NCI-H446 (cell line): ENCODE measurements around the gene UBE2J2.
A peak's percentile ranks its signal among the peaks of the same experiment; 100 is the strongest.

Source experiments
- DNase-seq, 2 experiments: peaks; one replicate each; lab custom pipeline; 2025; lab: John Stamatoyannopoulos, UW

Gene UBE2J2

DNA sequence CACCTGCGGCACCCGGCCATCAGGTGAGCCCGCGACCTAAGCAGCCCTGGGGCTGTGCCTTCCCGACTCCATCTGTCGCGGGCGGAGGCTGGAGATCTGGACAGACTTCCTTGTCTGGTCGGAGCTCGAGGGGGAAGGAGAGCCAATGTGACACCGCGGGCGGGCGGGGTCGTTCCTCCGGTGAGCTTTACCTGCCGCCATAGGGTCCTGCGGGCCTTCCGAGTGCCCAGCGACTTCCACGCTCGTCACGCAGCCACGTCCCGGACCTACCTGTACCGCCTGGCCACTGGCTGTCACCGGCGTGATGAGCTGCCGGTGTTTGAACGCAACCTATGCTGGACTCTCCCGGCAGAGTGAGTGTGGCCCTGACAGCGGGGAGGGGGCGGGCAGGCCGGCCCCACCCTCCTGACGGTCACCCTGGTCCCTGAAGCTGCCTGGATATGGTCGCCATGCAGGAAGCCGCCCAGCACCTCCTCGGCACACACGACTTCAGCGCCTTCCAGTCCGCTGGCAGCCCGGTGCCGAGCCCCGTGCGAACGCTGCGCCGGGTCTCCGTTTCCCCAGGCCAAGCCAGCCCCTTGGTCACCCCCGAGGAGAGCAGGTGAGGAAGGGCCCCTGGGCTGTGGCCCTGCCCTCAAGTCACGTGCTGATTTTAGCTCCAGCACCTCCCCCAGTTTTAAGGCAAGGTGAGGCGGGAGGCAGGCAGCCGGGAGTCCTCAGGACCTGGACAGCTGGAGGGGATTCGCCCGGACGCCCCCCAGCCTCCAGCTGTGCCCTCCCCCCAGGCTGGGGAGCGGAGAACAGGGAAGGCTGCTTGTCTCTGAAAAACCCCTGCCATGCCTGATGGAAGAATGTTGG lies 35.8 kb upstream of the UBE2J2 start:
- DNase-seq, result no peak

DNA sequence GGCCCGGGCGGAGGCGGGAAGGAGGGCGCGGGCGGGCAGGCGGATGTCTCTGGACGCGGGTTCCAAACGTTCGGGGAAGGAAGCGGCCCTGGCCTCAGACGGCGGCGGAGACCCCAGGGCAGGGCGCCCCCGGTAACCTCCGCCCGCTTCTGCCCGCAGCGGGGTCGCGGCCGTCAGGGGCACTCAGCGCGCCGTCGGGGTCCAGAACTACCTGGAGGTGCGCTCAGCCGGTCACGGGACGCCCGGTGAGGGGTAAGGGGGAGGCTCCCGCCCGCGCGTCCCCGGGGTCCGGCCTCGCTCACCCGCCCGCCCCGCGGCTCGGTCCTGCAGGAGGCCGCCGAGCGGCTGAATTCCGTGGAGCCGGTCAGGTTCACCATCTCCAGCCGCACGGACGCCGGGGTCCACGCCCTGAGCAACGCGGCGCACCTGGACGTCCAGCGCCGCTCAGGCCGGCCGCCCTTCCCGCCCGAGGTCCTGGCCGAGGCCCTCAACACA lies 35.1 kb upstream of the UBE2J2 start:
- no peak for DNase-seq

DNA sequence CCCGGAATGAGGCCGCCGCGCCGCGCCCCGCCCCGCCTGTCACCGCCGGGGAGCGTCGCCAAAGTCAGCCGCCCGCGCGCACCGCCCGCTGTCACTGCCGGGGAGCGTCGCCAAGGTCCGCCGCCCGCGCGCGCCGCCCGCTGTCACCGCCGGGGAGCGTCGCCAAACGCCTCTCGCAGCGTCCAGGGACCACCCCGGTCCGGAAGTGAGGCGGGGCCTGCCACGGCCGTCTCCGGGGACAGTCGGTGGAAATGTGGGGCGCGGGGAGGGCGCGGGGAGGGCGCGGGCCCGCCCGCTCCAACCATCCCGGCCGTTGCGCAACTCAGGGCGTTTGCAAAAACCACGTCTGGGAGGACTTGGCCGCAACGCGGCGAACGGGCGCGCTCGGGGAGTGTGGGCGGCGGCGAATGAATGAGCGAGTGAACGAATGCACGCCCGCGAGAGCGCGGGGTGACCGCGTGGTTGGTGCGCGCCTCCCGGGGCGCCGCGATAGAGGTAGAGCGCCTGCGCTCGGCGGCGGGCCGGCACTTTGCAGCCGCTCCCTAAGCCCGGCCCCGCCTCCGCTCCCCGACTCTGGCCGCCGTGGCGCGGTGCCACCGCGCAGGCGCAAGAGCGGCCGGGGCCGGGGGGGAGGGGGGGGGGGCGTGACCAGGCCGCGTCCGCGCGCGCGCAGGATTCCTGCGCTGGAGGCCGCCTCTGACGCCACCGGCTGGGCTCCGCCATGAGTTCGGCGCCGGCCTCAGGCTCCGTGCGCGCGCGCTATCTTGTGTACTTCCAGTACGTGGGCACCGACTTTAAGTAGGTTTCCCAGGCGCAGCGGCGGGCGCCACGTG lies 34.5 kb upstream of the UBE2J2 start, which contains the start of the genes ACAP3 and PUSL1:
Gene ACAP3, minus strand, starts transcription at position 8 of the 833 bp plus-strand sequence. CDS start 115 bp downstream, outside the sequence.
Gene PUSL1, plus strand, starts transcription at position 675 of the 833 bp plus-strand sequence. Its CDS starts 47 bp downstream, at position 722.
- peak; percentile 94 to 98 for DNase-seq

DNA sequence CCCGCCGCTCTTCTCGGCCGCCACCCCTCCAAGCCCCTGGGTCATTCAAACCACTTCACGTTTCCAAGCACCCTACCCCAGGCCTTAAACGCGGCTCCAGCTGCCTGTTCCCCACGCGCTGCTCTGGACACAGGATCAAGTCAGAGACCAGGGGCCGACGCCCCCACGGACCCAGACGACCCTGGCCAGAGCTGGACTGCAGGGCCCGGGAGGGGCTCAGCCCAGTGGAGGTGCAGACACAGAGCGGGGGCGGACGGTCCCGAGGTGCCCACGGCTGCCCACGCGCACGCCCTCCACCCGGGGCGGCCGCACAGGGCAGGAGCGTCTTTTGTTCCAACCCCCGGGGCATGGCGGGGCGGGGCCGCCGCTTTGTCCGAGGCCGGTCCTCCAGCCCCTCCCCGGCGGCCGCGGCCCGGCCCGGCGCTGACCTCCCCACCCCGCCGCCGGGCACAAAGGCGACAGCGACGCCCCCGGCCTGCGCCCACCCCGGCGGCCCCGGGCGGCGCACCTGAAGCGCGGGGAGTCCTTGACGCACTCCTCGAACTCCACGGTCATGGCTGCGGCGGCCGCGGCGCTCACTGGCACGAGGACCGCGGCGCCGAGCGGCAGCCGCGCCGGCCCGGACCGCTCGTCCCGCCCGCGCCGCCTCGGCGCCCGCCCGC lies 33.7 kb upstream of the UBE2J2 start:
- no peak for DNase-seq

DNA sequence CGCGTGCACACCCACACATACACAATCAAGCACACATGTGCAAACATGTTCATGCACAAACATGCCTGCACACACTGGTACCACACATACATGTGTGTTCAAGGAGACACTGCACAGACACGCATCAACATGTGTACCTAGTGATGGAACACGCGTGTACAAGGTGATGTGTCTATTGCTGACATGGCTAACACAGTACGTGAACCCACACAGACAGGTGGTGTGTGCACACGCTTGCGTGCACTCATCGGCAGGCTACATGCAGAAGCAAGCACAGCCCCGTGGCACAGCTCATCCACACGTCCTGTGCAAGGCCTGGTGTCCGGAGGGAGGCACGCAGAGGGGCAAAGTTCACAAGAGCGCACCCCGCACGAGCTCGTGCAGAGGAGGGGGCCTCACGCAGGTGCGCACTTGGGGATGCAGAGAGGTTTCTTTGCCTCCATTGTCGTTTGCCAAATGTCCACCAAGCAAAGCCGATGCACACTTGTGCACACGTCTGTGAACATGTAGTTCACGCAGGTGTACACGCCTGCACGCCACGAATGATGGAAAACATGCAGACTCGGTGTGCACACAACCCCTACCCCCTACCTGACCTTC lies 33.1 kb upstream of the UBE2J2 start:
- peak in 1 of 2 experiments; percentile 51 for DNase-seq

DNA sequence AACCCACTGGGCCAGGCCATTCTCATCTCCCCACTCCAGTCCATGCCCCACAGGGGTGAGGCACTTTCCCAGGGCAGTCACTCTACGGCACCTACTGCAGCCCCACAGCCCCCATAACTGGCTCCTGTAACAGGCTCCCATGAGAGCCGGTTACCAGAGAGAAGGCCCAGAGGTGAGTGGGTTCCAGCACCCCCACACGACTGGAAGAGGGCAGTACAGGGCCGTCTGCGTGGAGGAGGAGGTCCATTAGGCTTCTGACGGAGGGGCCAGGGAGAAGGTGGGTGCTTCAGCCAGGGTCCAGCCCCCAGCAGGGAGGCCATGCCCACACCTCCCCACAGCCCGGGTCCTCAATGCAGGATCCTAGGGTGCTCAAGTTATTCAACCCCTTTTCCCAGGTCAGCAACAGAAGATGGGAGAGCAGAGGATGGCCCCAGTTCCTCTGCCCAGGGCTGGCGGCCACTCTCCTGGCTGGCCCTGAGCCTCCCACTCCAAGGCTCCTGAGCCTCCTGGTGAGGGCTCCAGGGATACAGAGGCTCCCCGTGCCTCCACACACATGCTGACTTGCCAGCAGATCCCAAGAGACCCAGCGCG lies 32.5 kb upstream of the UBE2J2 start:
- DNase-seq, result peak; percentile 70 to 73

DNA sequence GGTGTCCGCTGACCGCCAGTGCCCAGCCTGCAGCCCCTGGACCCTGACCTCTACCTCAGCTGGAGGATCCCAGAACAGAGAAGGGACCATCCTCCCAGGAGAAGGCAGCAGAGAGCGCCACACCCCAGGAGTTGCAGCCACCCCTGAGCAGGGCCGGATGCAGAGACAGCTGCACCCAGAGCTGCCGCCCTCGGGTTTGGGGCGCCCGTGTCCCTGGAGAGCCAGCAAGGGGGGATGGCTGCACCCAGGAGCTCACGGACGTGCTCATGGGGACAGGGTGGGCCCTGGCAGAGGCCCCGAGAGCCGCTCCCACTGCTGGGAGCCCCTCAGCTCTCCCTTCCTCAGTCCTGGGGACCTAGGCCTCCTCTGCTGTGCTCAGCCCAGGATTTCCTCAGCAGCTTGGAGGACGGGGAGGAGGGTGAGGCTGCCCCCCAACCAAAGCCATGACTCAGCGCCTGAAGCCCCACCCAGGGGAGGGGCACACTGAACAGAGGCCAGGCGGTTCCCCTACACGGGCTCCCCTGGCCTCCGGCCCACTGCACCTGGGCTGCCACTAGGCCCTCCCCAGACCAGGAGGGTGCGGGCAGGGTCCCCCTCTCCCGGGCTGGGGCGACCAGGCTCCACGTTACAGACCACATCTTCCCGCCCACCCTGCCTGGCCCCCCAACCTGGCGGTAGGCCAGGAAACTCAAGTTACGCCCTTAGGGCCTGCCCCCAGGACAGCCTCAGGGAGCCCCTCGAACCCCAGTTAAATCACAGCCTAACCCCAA lies 31.8 kb upstream of the UBE2J2 start:
- peak; percentile 82 to 91 for DNase-seq

DNA sequence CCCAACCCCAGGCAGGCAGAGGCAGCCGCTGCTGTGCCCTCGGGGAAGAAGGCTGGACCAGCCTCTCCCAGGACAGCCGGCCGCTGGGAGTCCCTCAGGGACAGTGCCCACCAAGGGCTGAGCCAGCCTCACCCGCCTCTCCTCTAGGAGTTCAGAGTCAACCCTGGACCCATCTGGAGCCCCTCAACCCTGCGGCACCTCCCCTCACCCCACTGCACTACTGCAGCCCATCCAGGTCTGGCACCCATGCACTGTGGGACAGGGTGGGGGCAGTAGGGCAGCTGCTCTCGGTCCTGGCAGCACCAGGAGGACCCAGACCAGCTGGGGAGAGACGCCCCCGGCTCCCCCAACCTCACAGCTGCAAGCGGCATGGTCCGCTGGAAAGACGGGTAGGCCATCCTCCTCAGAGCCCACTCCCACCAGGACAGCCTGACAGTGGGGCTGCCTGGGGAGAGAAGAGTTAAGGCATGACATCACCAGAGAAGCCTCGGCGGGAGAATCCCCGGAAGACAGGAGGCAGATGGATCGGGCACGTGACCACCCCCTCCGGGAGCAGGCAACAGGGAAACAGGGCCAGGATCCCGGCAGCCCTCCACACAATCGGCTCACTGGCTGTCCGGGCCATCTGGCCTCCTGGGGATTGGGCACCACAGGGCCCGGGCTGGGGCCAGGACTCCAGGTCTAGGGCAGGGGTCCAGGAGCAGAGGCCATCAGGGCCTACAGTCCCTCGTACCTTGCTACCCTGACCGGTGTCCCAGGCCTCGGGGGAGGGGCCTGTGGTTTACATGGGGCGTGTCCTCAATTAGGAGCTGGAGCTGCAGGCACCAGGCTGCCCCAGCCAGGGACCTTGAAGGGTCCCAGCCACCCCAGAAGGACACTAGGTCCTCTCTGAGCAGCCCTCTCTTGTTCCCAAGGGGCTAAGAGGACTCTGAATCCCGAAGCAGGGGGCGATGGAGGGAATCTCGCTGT lies 31.0 kb upstream of the UBE2J2 start:
- DNase-seq, result peak; percentile 94 to 96

DNA sequence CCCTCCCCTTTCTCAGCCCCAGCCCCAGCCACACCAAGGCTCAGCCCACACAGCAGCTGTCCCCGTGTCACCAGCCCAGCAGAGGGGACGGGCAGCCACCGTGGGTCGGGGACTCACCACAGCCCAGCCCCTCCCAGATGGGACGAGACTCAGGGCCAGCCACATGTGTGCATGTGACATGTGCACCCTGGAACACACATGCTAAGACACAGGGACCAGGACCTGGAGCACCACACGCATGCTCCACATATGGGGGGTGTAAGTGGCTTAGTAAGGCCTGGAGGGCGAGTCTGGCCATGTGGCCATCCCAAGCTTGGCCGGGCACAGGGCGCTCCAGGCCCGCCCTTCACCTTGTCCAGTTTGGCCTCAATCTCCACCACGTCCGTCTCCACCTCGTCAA lies 30.1 kb upstream of the UBE2J2 start:
- no peak for DNase-seq

DNA sequence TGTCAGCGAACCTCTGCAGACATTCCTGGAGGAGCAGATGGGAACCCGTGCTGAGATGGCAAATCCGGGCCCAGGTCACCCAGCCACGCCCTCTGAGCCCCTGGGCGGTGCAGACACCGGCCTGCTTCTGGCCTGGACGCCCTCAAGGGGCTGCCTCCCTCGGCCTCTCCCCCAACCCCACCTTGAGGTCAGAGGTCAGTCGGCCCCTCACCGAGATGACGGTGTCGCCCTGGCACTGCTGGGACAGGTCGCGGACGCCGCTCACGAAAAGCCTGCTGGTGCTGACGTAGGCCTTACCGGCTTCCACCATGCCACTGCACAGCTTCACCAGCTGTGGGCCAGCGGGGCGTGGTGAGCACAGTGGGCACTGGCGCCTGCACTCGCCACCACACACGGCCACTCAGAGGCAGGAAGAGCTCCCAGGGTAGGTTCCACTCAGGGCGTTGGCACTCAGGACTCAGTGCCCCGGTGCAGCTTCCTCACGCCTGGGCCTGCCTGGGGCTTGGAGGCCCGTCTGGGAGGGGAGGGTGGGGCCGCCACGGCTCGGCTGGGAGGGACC lies 29.4 kb upstream of the UBE2J2 start:
- DNase-seq, result no peak

DNA sequence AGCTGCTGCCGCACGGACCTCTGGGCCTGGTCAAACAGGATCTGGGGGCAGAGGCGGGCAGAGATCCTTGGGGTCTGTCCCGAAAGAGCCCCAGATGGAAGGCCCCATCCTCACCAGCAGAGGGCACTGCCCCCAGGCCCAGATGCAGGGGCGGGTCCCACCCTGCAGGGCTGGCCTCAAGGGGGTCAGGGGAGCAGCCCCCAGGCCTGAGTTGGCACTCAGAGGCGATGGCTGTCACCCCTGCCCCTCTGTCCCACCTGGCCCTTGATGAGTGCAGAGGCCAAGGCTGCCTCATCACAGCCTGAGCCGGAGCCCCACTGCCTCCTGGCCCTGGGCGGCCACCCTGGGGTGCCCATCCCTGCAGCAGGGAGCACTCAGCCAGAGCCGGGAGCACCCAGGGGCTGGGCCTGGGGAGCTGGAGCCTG lies 28.4 kb upstream of the UBE2J2 start:
- no peak for DNase-seq

DNA sequence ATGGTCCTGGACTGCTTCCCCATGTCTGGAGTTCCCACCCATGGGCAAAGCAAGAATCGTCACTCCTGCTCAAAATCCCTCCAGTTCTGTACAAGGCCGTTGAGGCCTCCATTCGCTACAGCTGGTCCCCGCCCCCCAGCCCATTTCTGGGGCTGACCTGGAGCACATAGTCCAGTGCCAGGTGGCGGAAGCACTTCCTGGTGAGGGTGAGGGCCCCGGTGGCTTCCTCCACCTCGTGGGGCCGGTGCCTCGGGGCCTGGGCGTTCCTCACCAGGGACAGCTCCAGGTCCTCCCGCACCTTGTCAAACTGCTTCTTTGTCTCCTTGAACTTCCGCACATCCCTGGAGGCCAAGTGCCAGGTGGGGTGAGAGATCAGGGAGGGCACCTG lies 26.7 kb upstream of the UBE2J2 start:
- DNase-seq, result no peak

DNA sequence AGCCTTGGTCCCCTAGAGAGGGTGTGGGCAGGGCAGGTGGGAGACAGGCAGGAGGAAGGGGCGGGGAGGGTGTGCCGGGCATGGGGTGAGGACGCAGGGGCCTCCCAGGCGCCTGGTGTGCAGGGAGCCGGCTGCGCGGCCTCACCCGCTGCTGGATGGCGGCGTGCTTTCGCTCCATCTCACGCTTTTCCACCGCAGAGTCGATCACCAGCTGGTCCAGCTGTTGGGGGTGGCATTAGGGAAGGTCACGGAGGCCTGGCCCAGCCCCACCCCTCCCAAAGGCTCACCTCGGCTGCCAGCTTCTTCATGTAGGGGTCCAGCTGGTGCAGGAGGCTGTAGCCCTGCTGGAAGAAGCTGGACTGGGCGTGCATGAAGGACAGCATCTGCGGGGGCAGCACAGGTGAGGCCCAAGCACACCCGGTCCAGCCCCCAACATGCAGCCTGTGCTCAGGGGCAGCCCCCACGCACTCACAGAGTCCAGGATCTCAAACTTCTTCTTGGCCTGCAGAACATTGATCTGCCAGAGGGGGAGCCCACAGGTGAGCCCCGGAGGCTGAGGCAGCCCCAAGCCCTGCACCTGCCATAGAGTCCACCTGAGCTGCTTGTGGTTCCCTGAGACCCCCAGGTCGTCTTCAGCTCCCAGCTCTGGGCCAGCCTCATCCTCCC lies 26.2 kb upstream of the UBE2J2 start:
- no peak for DNase-seq

DNA sequence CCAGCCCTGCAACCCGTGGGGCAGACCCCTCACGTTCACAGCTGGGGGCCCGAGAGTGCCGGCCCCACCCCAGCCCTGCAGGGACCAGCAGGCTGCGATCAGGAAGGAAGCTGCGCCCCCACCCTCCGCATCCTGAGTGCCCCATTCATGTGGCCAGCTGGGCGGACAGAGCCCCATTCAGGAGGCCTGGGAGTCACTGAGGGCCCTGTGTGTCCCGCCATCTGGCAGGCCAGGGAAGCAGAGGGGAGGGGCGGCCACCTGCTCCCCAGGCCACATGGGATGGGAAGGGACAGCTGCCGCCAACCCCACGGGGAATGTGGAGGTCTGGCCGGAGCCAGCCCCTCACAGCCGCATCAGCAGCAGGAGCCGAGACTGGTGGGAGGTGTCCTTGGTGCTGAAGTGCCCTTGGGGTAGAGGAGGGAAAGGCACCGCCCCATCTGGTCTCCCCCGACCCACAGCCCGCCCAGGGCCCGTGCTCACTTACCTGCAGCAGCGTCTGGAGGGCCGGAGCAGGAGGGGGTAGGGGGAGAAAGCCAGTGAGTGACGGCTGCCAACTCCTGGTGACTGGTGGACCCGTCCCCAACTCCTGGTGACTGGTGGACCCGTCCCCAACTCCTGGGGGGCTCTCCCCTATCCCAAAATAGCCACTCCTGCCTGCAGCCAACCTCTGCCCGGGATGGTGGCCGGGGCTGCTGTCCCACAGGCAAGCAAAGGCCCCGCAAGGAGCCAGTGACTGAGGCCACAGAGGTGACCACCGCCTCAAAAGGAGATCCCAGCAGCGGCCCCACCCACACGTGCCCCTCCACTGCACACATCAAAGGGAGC lies 25.4 kb upstream of the UBE2J2 start:
- peak in 1 of 2 experiments; percentile 36 for DNase-seq

DNA sequence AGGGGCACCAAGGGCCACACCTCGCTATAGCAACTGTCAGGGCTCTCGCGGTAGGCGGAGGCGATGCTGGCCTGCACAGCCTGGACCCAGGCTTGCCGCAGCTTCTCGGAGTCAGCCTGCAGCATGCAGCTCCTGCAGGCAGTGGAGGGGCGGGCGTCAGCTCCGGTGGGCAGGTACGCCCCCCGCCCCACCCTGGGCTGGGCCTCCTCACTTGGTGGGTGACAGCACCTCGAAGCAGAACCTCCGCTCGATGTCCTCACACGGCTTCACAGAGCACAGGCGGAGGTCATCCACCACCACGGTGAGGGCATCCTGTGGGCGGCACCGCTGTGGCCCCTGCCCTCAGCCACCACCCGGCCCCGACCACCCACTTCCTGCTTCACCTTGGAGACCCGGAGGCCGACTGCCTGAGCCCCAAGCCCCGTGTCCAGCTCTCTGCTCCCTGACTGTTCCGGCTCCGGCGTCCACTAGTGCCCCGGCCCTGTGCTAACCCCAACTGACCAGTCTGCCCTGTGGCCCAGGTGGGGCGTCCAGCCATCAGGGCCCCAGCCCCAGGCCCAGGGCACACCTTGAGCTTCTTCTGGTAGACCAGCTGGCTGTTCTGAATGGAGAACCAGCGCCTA lies 24.3 kb upstream of the UBE2J2 start:
- no peak for DNase-seq

DNA sequence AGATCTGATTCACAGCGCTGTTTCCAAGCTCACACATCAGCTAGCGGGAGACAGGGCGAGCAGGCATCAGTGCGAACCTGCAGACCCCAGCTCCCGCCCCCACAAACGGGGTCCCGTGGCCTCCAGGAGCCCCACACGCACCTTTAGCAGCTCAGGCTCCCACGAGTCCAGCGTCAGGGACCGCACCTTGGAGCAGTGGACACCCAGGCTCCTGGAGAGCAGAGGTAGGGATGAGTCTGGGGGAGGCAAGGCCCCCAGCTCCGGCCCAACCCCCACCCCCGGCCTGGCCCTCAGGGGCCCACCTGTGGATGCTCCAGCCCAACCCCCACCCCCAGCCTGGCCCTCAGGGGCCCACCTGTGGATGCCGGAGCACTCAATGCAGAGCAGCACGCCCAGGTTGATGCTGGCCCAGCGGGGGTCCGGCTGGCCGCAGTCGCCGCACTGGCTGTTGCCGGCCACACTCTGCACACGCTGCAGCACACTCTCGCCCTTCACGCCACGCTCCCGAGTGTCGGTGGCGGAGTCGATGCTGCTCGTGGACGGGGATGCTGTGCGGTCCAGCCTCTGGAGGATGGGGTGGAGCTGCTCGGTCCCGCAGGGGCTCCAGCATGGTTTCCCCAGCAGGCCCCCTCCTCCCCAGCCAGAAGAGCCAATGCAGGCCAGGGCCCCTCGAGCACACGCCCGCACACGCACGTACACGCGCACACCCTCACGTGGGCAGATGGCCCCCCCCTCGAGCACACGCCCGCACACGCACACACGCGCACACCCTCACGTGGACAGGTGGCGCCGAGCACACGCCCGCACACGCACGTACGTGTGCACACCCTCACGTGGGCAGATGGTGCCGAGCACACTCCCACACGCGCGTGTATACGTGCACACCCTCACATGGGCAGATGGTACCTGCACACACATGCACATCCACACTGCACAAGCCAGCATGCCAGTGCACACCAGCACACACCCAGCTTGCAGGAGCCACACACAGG lies 22.7 kb upstream of the UBE2J2 start:
- no peak for DNase-seq
